ENCODE results near the gene AOPEP. TPM values are rescaled to one million over a fixed set of nuclear protein-coding genes. Genes with fewer than 3 reads are reported as not detected.

AOPEP gene
- total RNA-seq, 2 experiments from 2014 or later = 6.9 to 7.0 TPM

DNA sequence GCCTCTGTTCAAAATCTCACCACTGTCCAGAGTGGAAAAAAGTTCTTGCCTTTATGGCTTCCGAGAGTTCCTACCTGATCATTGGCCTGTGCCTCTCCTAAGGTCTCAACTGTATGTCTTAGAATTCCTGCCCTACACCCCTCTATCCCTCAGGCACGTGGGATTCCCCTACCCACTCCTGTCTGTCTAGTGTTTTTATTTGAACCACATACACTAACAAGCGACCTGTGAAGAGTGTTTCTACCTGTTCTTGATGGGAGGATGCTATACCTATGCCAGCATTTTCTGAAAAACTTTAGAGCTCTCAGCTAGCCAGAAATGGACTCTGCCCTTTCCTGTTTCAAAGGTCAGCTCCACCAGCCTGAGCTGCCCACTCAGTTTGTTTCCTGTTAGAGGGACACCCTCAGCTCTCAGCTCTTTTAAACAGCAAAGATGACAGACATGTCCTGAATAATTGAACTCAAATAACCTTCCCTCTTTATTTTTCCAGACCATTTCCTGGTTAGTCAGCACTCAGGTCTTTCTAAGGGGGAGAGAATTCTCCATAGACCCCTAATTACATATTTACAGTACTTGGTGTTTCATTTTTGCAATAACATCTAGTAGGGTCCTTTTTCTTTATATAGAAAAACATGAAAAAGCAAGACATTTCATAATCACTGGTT is 214.8 kb downstream of the AOPEP start:
- H3K27me3 Mint-ChIP-seq = no peaks in the 10 kb centered on the region
- no peaks in the 10 kb centered on the region for H3K36me3 ChIP-seq (ENCODE audit: insufficient read depth, low read length)
- H3K4me3 Mint-ChIP-seq = no peak overlapping the region
- no peaks in the 10 kb centered on the region for H3K9me3 ChIP-seq (ENCODE audit: control insufficient read depth in 1 of 2, insufficient read depth in 1 of 2, low read length in 2 of 2)
- ChIA-PET POLR2A (no interaction called here), CTCF (no interaction called here)
- no peak for ATAC-seq (ENCODE audit: poor library complexity)
- H3K4me3 ChIP-seq (ENCODE audit: low read length) = no peak overlapping the region
- no peak for DNase-seq
- peaks cover 4% of the 10 kb centered on the region for H3K36me3 Mint-ChIP-seq (ENCODE audit: low read depth)
- no peaks in the 10 kb centered on the region for H3K4me1 ChIP-seq (ENCODE audit: insufficient read depth, low read length)
- H3K27ac ChIP-seq (ENCODE audit: low read depth in 1 of 2, low read length in 2 of 2) = no peak overlapping the region
- H3K9me3 Mint-ChIP-seq = no peaks in the 10 kb centered on the region
- no peaks in the 10 kb centered on the region for H3K4me1 Mint-ChIP-seq (ENCODE audit: low read depth)
- TF ChIP-seq, protein P1, sequence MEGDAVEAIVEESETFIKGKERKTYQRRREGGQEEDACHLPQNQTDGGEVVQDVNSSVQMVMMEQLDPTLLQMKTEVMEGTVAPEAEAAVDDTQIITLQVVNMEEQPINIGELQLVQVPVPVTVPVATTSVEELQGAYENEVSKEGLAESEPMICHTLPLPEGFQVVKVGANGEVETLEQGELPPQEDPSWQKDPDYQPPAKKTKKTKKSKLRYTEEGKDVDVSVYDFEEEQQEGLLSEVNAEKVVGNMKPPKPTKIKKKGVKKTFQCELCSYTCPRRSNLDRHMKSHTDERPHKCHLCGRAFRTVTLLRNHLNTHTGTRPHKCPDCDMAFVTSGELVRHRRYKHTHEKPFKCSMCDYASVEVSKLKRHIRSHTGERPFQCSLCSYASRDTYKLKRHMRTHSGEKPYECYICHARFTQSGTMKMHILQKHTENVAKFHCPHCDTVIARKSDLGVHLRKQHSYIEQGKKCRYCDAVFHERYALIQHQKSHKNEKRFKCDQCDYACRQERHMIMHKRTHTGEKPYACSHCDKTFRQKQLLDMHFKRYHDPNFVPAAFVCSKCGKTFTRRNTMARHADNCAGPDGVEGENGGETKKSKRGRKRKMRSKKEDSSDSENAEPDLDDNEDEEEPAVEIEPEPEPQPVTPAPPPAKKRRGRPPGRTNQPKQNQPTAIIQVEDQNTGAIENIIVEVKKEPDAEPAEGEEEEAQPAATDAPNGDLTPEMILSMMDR (IDR thresholded peaks at IDR 0.05) = no peak
- H3K27me3 ChIP-seq (ENCODE audit: control insufficient read depth in 1 of 2, insufficient read depth in 2 of 2, low read length in 2 of 2) = no peaks in the 10 kb centered on the region
- intact Hi-C loops (cut with DNase I, micrococcal nuclease) = no loop called here
- H3K27ac Mint-ChIP-seq = no peak overlapping the region

DNA sequence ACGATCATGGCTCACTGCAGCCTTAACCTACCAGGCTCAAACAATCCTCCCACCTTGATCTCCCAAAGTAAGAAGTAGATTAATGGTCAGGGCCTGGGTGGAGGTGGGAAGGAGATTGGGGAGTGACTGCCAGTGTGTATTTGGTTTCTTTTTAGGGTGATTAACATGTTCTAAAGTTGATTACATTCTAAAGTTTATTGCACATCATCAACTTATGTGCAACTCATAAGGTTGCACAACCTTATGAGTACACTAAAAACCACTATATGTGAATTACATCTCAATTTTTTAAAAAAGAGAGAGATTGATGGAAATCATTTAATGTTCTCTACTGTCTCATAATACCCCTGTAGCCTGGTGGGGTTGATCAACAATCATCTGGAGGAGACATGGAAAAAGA is 218.1 kb downstream of the AOPEP start:
- no peak overlapping the region for H3K27ac Mint-ChIP-seq
- POLR2A ChIA-PET = no interaction called here

DNA sequence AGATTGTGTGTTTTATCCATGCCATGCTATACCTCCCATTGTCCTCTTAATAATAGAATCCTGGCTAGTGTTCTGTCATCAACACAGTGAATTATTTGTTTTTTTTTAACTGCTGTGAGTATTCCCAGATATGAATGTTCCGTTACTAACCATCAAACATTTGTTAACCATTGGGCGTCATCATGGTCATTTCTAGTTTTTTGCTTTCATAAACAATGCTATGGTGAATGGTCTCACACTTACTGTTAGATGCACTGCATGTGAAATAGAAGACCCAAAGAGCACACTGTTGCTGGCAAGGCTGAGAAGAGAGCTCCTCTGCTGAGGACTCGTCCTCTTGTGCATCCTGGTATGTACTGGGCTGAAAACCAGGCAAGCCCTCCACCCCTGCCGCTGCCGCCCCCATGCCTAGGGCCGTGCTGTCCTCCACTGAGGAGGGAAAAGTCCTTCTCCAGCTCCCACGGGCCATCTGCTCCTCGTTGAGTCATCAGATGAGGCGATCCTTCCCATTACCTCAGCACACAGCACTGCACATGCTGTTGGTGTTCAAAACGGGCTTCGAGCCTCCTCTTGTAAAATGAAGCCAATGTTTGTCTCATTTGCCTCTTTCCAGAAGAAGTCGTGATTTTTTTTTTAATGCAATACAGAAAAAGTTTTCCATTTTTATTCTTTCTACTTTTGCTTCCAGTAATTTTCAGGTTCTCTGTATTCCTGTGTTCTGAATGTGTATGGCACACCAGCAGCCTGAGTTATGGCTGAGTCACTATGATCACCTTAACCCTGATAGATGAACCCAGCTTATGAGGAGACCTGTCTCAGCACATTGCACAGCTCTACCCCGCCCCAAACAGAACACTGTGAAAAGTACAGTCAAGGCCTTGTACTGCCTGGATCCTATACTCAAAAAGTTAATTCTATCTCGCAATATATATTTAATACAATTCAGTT is 219.0 kb downstream of the AOPEP start:
- Histone ChIP-seq H3K36me3 (ENCODE audit: insufficient read depth, low read length) (no peaks in the 10 kb centered on the region), H3K4me3 (ENCODE audit: low read length) (no peak overlapping the region), H3K4me1 (ENCODE audit: insufficient read depth, low read length) (peaks cover 1% of the 10 kb centered on the region), H3K27ac (ENCODE audit: low read depth in 1 of 2, low read length in 2 of 2) (no peak overlapping the region), H3K27me3 (ENCODE audit: control insufficient read depth in 1 of 2, insufficient read depth in 2 of 2, low read length in 2 of 2) (no peaks in the 10 kb centered on the region), H3K9me3 (ENCODE audit: control insufficient read depth in 1 of 2, insufficient read depth in 1 of 2, low read length in 2 of 2) (no peaks in the 10 kb centered on the region)
- Mint-ChIP-seq H3K4me1 (ENCODE audit: low read depth) (peaks cover 9% of the 10 kb centered on the region), H3K4me3 (no peak overlapping the region), H3K27ac (no peak overlapping the region), H3K9me3 (no peaks in the 10 kb centered on the region), H3K27me3 (no peaks in the 10 kb centered on the region), H3K36me3 (ENCODE audit: low read depth) (peaks cover 4% of the 10 kb centered on the region)
- CTCF ChIA-PET = no interaction called here
- no peak for DNase-seq
- intact Hi-C loops (cut with DNase I, micrococcal nuclease) = no loop called here
- TF ChIP-seq, protein P1 (IDR thresholded peaks at IDR 0.05) = no peak
- POLR2A ChIA-PET = no interaction called here
- no peak for ATAC-seq (ENCODE audit: poor library complexity)

More for the DNA sequence above, 218.1 kb downstream of the AOPEP start:
- no peak for ATAC-seq (ENCODE audit: poor library complexity)
- Histone ChIP-seq H3K4me1 (ENCODE audit: insufficient read depth, low read length) (no peaks in the 10 kb centered on the region), H3K9me3 (ENCODE audit: control insufficient read depth in 1 of 2, insufficient read depth in 1 of 2, low read length in 2 of 2) (no peaks in the 10 kb centered on the region), H3K27ac (ENCODE audit: low read depth in 1 of 2, low read length in 2 of 2) (no peak overlapping the region), H3K4me3 (ENCODE audit: low read length) (no peak overlapping the region), H3K36me3 (ENCODE audit: insufficient read depth, low read length) (no peaks in the 10 kb centered on the region), H3K27me3 (ENCODE audit: control insufficient read depth in 1 of 2, insufficient read depth in 2 of 2, low read length in 2 of 2) (no peaks in the 10 kb centered on the region)
- DNase-seq = no peak
- Mint-ChIP-seq H3K27me3 (no peaks in the 10 kb centered on the region), H3K9me3 (no peaks in the 10 kb centered on the region), H3K36me3 (ENCODE audit: low read depth) (peaks cover 4% of the 10 kb centered on the region), H3K4me3 (no peak overlapping the region), H3K4me1 (ENCODE audit: low read depth) (peaks cover under 1% of the 10 kb centered on the region)
- CTCF ChIA-PET = interaction anchor here (1.3 kb wide), 1 partner anchor 17 kb away, joined by 3 read pairs; no protein-coding TSS in a partner anchor
- TF ChIP-seq, protein P1 (IDR thresholded peaks at IDR 0.05) = no peak
- intact Hi-C loops (cut with DNase I, micrococcal nuclease) = no loop called here

Data from CD4-positive, alpha-beta T cell (primary cell).